Activated CD8-positive, alpha-beta T cell treated with anti-CD3 and anti-CD28 coated beads, Interleukin-2, amount 10 ng/mL, durations not matched to agents 7 days and 5 days (primary cell): Measurements from ENCODE around the gene MAGI2. TPM values are rescaled to one million over a fixed set of nuclear protein-coding genes. Genes with fewer than 3 reads are reported as not detected.

Experiments
- ATAC-seq: fragments of 150-1000 bp; cut with Tn5 transposase; one replicate; pipeline ENCODE4 v1.10.0; 2021; ENCODE audit warnings: moderate library complexity
- CTCF ChIA-PET: fragments of 350-600 bp; sonication (Branson Sonifier 250); formaldehyde crosslinking; loops from one replicate; lab custom pipeline; 2021; ENCODE audit warnings: antibody characterized with exemption; lab: Charles Lee
- POLR2A ChIA-PET: fragments of 350-600 bp; sonication (Branson Sonifier 250); formaldehyde crosslinking; loops from one replicate; lab custom pipeline; 2021; ENCODE audit warnings: antibody characterized with exemption; lab: Charles Lee
- DNase-seq: peaks from one replicate; pipeline ENCODE4 v3.0.0-alpha.2; 2020
- H3K27ac Mint-ChIP-seq: one replicate; pipeline ENCODE4 v1.8.0; 2021; ENCODE audit warnings: mild to moderate bottlenecking, mixed read lengths
- H3K27me3 Mint-ChIP-seq: one replicate; pipeline ENCODE4 v1.8.0; 2021; ENCODE audit warnings: low read depth, mixed read lengths
- H3K36me3 Mint-ChIP-seq: one replicate; pipeline ENCODE4 v1.8.0; 2021; ENCODE audit warnings: low read depth, mixed read lengths
- H3K4me1 Mint-ChIP-seq: one replicate; pipeline ENCODE4 v1.8.0; 2021; ENCODE audit warnings: low read depth, mixed read lengths
- H3K4me3 Mint-ChIP-seq: one replicate; pipeline ENCODE4 v1.8.0; 2021; ENCODE audit warnings: mild to moderate bottlenecking, mixed read lengths
- H3K9me3 Mint-ChIP-seq: one replicate; pipeline ENCODE4 v1.8.0; 2022; ENCODE audit warnings: mixed read lengths; ENCODE audit not compliant: insufficient read depth
- total RNA-seq, 2 experiments: library from RNA; stranded (reverse); gene quantifications; one replicate each; pipeline ENCODE4 v1.2.3, GENCODE V29; 2021

Gene MAGI2
- total RNA-seq, 2 experiments from 2014 or later = 0.05 TPM; not detected in 1

GRCh38 chr7:78764571-78764970 is 688.9 kb downstream of the MAGI2 start:
- no peak for DNase-seq
- ChIA-PET POLR2A (no interaction called here), CTCF (no interaction called here)
- no peak overlapping the region for H3K27ac Mint-ChIP-seq
- no peaks in the 10 kb centered on the region for H3K4me1 Mint-ChIP-seq
- no peaks in the 10 kb centered on the region for H3K27me3 Mint-ChIP-seq
- no peaks in the 10 kb centered on the region for H3K36me3 Mint-ChIP-seq
- no peak overlapping the region for H3K4me3 Mint-ChIP-seq
- no peaks in the 10 kb centered on the region for H3K9me3 Mint-ChIP-seq
- no peak for ATAC-seq

GRCh38 chr7:78762625-78763024 is 690.8 kb downstream of the MAGI2 start:
- Mint-ChIP-seq H3K4me1 (no peaks in the 10 kb centered on the region), H3K27ac (no peak overlapping the region), H3K4me3 (no peak overlapping the region), H3K36me3 (no peaks in the 10 kb centered on the region), H3K27me3 (no peaks in the 10 kb centered on the region), H3K9me3 (no peaks in the 10 kb centered on the region)
- POLR2A ChIA-PET = no interaction called here
- ATAC-seq (no peak), DNase-seq (no peak)
- CTCF ChIA-PET = no interaction called here

- ChIA-PET POLR2A (no interaction called here), CTCF (no interaction called here)
- H3K27ac Mint-ChIP-seq = no peak overlapping the region
- ATAC-seq (no peak), DNase-seq (no peak)
- H3K27me3 Mint-ChIP-seq = no peaks in the 10 kb centered on the region
- no peaks in the 10 kb centered on the region for H3K9me3 Mint-ChIP-seq
- H3K4me1 Mint-ChIP-seq = no peaks in the 10 kb centered on the region
- no peaks in the 10 kb centered on the region for H3K36me3 Mint-ChIP-seq
- no peak overlapping the region for H3K4me3 Mint-ChIP-seq
These were observed 692.7 kb downstream of the MAGI2 start for GRCh38 chr7:78760620-78761355.

GRCh38 chr7:78752554-78752953 is 700.9 kb downstream of the MAGI2 start:
- DNase-seq = no peak
- ChIA-PET POLR2A (no interaction called here), CTCF (no interaction called here)
- Mint-ChIP-seq H3K36me3 (no peaks in the 10 kb centered on the region), H3K27me3 (no peaks in the 10 kb centered on the region), H3K4me3 (no peak overlapping the region), H3K27ac (no peak overlapping the region), H3K9me3 (peaks cover 3% of the 10 kb centered on the region), H3K4me1 (no peaks in the 10 kb centered on the region)
- ATAC-seq = no peak

- Mint-ChIP-seq H3K27me3 (no peaks in the 10 kb centered on the region), H3K9me3 (peaks cover 3% of the 10 kb centered on the region), H3K27ac (no peak overlapping the region), H3K36me3 (no peaks in the 10 kb centered on the region), H3K4me1 (no peaks in the 10 kb centered on the region), H3K4me3 (no peak overlapping the region)
- CTCF ChIA-PET = no interaction called here
- POLR2A ChIA-PET = no interaction called here
- ATAC-seq (no peak), DNase-seq (no peak)
These were observed 702.2 kb downstream of the MAGI2 start for GRCh38 chr7:78751253-78751652.

GRCh38 chr7:78749052-78749746 is 704.3 kb downstream of the MAGI2 start:
- ChIA-PET CTCF (no interaction called here), POLR2A (no interaction called here)
- H3K36me3 Mint-ChIP-seq = no peaks in the 10 kb centered on the region
- no peaks in the 10 kb centered on the region for H3K4me1 Mint-ChIP-seq
- DNase-seq (no peak), ATAC-seq (no peak)
- H3K27me3 Mint-ChIP-seq = no peaks in the 10 kb centered on the region
- no peak overlapping the region for H3K27ac Mint-ChIP-seq
- no peak overlapping the region for H3K4me3 Mint-ChIP-seq
- peaks cover 3% of the 10 kb centered on the region for H3K9me3 Mint-ChIP-seq

- POLR2A ChIA-PET = no interaction called here
- no peak overlapping the region for H3K27ac Mint-ChIP-seq
- H3K9me3 Mint-ChIP-seq = peaks cover 3% of the 10 kb centered on the region
These were observed 705.9 kb downstream of the MAGI2 start for GRCh38 chr7:78747592-78747991.

GRCh38 chr7:78746301-78746700 is 707.2 kb downstream of the MAGI2 start:
- DNase-seq (no peak), ATAC-seq (no peak)
- Mint-ChIP-seq H3K27me3 (no peaks in the 10 kb centered on the region), H3K9me3 (peaks cover 3% of the 10 kb centered on the region), H3K27ac (no peak overlapping the region), H3K4me3 (no peak overlapping the region), H3K4me1 (no peaks in the 10 kb centered on the region), H3K36me3 (no peaks in the 10 kb centered on the region)
- ChIA-PET CTCF (no interaction called here), POLR2A (no interaction called here)

More at GRCh38 chr7:78747592-78747991, 705.9 kb downstream of the MAGI2 start:
- CTCF ChIA-PET = no interaction called here
- no peaks in the 10 kb centered on the region for H3K36me3 Mint-ChIP-seq
- no peak overlapping the region for H3K4me3 Mint-ChIP-seq
- no peaks in the 10 kb centered on the region for H3K4me1 Mint-ChIP-seq
- no peaks in the 10 kb centered on the region for H3K27me3 Mint-ChIP-seq
- DNase-seq = no peak
- ATAC-seq = no peak

- no peaks in the 10 kb centered on the region for H3K9me3 Mint-ChIP-seq
- ATAC-seq = no peak
These were observed 710.8 kb downstream of the MAGI2 start for GRCh38 chr7:78742694-78743093.

GRCh38 chr7:78736548-78736947 is 716.9 kb downstream of the MAGI2 start:
- H3K27ac Mint-ChIP-seq = no peak overlapping the region
- ATAC-seq (no peak), DNase-seq (no peak)
- H3K4me1 Mint-ChIP-seq = no peaks in the 10 kb centered on the region
- no peaks in the 10 kb centered on the region for H3K9me3 Mint-ChIP-seq
- H3K4me3 Mint-ChIP-seq = no peak overlapping the region
- H3K36me3 Mint-ChIP-seq = no peaks in the 10 kb centered on the region
- ChIA-PET POLR2A (no interaction called here), CTCF (no interaction called here)
- no peaks in the 10 kb centered on the region for H3K27me3 Mint-ChIP-seq

More at GRCh38 chr7:78742694-78743093, 710.8 kb downstream of the MAGI2 start:
- CTCF ChIA-PET = no interaction called here
- no peak overlapping the region for H3K27ac Mint-ChIP-seq
- H3K4me3 Mint-ChIP-seq = no peak overlapping the region
- no peaks in the 10 kb centered on the region for H3K36me3 Mint-ChIP-seq
- H3K4me1 Mint-ChIP-seq = no peaks in the 10 kb centered on the region
- no peak for DNase-seq
- POLR2A ChIA-PET = no interaction called here
- no peaks in the 10 kb centered on the region for H3K27me3 Mint-ChIP-seq

- Mint-ChIP-seq H3K4me1 (no peaks in the 10 kb centered on the region), H3K27me3 (no peaks in the 10 kb centered on the region), H3K27ac (no peak overlapping the region), H3K4me3 (no peak overlapping the region), H3K36me3 (no peaks in the 10 kb centered on the region), H3K9me3 (no peaks in the 10 kb centered on the region)
- DNase-seq (no peak), ATAC-seq (no peak)
- ChIA-PET CTCF (no interaction called here), POLR2A (no interaction called here)
These were observed 718.8 kb downstream of the MAGI2 start for GRCh38 chr7:78734626-78735025.

GRCh38 chr7:78720066-78720465 is 733.4 kb downstream of the MAGI2 start:
- CTCF ChIA-PET = no interaction called here
- Mint-ChIP-seq H3K27me3 (no peaks in the 10 kb centered on the region), H3K4me3 (no peak overlapping the region), H3K4me1 (no peaks in the 10 kb centered on the region), H3K9me3 (no peaks in the 10 kb centered on the region), H3K27ac (no peak overlapping the region), H3K36me3 (no peaks in the 10 kb centered on the region)
- POLR2A ChIA-PET = no interaction called here
- ATAC-seq = no peak
- DNase-seq = no peak
